PC-3 (cell line): ENCODE data around the gene WDR75.

Source experiments
- EZH2 ChIP-seq: fragments of 300-600 bp; sonication (generic); IDR thresholded peaks from one replicate; pipeline ENCODE4 v1.6.1; 2017; ENCODE audit warnings: antibody characterized with exemption, mild to moderate bottlenecking, low read length; ENCODE audit not compliant: unreplicated experiment
- EZH2phosphoT487 ChIP-seq: fragments of 300-600 bp; sonication (generic); IDR thresholded peaks from 2 replicates; pipeline ENCODE4 v1.6.1; 2018; ENCODE audit warnings: mild to moderate bottlenecking, antibody characterized with exemption, low read length, borderline replicate concordance

- no peak for TF ChIP-seq EZH2
- TF ChIP-seq EZH2phosphoT487: no peak
Observed at GRCh38 chr2:189425676-189426075, 15.6 kb upstream of the WDR75 start.
